ENCODE measurements around the gene LHB.

- TF ChIP-seq CTCF (IDR thresholded peaks at IDR 0.05 in 4 of 5, conservative IDR thresholded peaks at IDR 0.05 in 1 of 5) (no peak), POLR2A (IDR thresholded peaks at IDR 0.05) (no peak)
Observed at GRCh38 chr19:49017041-49017665, at the start of gene LHB.
